Activated CD8-positive, alpha-beta memory T cell treated with anti-CD3 and anti-CD28 coated beads, Interleukin-2, amount 50 U/mL, for 24 hours (primary cell): ENCODE data around the gene TIMM22.
"Not testable (repeated sequence)": the region's sequence is repeated elsewhere in the genome, so short reads cannot be mapped to it uniquely, and the experiment has no call there.

Source experiments
- DNase-seq: peaks from one replicate; pipeline ENCODE4 v3.0.0-alpha.2; 2020; ENCODE audit errors: extremely low read depth

The TIMM22 gene

GRCh38 chr17:996554-997344 is at the start of gene TIMM22:
TSS of gene TIMM22 (plus strand) at chr17:997129. CDS start at chr17:997143, 14 bp downstream.
- DNase-seq: peak; percentile 77

- DNase-seq: no peak
Observed at GRCh38 chr17:948284-948852, 48.6 kb upstream of the TIMM22 start.

DNA sequence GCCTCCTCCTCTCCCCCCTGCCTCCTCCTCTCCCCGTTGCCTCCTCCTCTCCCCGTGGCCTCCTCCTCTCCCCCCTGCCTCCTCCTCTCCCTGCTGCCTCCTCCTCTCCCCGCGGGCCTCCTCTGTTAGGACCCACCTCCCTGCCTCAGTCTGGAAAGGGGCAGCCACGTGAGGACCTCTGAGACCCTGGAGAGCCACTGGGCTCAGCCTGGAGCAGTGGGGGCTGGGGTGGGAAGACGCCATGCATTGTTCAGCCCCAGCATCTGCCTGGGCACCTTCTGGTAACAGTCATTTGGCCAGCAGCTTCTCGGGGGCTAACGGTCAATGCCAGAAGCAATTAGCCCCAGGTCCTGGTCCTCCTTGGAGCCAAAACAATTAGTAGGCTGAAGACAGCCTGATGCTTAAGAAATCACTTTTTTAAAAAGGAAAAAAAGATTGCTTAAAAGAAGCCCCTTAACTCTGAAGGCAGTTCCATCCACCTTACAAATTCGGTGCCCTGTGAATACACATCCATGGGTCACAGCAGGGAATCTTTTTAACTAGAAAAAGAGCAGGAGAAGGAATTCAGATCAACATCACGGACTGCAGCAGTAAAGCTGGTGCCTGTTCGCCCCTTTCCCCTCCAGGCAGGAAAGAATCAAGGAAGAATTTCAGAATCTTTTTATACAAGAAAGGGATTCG is 47.2 kb upstream of the TIMM22 start:
- DNase-seq: no peak

DNA sequence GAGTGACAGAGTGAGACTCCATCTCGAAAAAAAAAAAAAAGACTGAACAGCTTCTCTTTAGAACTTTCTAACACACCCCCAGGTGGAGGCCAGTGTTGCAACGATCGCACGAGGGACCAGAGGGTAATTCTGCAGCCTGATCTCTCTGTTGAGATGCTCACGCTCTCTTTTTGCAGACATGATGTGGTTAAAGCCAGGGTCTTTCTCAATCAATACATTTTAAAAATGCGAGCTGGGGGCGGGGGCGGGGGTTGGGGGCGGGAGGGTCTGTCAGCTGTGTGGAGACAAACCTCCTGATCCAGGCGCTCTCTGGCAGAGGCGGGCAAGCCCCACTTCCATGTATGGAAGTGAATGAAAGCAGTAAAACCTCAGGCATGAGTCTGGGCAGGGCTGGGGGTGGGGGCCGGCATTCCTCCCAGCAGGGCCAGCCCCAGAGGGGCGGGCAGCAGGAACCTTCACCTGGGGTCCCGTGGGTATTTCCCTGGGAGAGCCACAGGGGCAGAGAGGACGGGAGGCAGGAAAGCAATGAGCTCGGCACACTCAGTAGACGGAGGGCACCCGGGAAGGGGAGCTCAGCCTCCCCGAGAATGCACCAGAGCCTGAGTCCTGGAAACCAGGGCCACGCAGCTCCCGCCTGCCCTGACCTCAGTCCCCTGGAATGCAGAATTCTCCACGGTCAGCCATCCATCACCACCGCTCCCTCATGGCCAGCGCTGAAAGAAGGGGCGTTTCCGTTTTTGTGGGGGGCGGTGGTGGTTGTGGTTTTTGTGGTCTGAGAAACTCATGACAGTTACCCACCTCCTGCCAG is 45.4 kb upstream of the TIMM22 start:
- no peak for DNase-seq

DNA sequence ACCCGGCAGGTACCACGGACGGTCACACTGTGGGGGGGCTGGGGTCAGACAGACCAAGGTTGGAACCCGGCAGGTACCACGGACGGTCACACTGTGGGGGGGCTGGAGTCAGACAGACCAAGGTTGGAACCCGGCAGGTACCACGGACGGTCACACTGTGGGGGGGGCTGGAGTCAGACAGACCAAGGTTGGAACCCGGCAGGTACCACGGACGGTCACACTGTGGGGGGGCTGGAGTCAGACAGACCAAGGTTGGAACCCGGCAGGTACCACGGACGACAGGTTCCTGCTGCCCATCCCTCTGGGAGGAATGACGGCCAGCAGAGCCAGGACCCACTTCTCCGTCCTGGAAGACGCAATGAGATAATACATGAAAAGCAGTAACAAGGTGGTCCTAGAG is 44.3 kb upstream of the TIMM22 start:
- not testable (repeated sequence) for DNase-seq

DNA sequence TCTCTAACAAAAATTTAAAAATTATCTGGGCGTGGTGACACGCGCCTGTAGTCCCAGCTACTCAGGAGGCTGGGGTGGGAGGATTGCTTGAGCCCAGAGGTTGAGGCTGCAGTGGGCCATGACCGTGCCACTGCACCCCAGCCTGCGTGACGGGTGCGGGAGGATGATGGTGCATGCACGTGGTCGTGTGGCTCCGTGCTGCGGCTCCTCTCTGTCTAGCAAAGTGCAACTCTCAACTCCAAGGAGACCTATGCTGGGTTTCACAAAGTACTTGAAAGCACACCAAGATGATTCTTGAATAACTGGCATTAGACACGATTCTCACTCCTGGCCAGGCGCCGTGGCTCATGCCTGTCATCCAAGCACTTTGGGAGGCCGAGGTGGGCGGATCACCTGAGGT is 43.2 kb upstream of the TIMM22 start:
- no peak for DNase-seq

- no peak for DNase-seq
Observed at GRCh38 chr17:954431-955164, 42.3 kb upstream of the TIMM22 start.

DNA sequence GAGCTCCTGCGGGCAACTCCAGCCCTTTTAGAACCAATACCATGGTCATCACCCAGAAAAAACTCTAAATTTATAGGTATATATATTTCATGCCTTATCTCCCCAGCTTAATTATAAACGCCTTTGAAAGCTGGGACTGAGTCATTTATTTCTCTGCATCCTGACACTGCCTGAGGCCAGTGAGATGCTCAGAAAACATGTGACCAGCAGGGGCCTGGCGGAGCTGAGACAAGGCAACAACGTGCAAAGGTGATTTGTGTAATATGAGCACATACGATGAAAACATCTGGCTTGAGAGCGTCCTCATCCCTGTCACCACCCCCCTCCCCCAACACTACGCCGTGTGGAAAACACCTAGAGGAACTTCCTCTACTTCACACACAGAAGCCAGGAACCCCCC is 40.0 kb upstream of the TIMM22 start:
- no peak for DNase-seq

GRCh38 chr17:957856-958421 is 39.0 kb upstream of the TIMM22 start:
- no peak for DNase-seq

- no peak for DNase-seq
Observed at GRCh38 chr17:958712-959451, 38.0 kb upstream of the TIMM22 start.

GRCh38 chr17:962166-962565 is 34.8 kb upstream of the TIMM22 start:
- no peak for DNase-seq

GRCh38 chr17:962670-963069 is 34.3 kb upstream of the TIMM22 start:
- no peak for DNase-seq

DNA sequence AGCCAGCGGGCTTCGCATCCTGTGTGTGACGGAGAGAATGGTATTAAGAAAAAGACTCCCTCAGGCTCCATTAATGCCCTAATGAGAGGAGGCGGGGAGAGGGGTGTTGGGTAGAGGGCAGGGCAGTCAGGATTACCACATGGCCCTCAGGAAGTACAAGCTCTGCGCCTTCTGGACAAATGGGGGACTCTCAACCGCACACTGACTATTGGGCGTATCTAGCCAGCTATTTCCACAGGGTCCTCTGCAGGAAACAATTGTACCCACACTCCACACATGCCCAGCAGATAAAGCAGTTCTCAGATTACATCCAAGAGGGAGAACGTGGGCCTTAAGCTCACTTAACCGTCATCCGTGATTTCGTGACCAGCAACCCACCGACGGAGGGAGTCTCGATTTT is 32.1 kb upstream of the TIMM22 start:
- DNase-seq: no peak

DNA sequence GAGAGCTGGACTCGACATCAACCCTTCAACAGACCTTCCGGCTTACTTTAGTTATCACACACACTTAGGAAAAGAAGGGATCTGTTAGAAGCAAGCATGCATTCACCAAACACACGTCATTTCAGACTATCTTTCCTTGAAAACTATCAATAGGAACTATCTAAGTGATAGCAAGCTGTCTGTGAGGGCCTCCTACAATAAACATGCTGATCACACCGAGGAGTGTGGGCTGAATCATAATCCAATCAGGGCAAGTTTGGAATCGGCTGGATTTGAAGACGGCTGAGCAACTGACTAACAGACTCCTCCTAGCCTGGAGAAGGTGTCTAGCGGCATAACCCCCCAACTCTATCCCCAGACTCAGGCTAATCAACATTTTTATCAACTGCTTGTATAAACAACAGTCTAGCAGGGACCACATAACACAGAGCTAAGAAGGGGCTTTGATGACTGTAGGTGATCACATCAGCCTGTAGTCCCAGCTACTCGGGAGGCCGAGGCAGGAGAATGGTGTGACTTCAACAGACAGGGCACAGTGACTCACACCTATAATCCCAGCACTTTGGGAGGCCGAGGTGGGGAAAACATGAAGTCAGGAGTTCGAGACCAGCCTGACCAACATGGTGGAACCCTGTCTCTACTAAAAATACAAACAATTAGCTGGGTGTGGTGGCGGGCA is 31.5 kb upstream of the TIMM22 start:
- DNase-seq: no peak

GRCh38 chr17:967122-967521 is 29.8 kb upstream of the TIMM22 start:
- no peak for DNase-seq

GRCh38 chr17:968812-969730 is 27.9 kb upstream of the TIMM22 start:
- no peak for DNase-seq

DNA sequence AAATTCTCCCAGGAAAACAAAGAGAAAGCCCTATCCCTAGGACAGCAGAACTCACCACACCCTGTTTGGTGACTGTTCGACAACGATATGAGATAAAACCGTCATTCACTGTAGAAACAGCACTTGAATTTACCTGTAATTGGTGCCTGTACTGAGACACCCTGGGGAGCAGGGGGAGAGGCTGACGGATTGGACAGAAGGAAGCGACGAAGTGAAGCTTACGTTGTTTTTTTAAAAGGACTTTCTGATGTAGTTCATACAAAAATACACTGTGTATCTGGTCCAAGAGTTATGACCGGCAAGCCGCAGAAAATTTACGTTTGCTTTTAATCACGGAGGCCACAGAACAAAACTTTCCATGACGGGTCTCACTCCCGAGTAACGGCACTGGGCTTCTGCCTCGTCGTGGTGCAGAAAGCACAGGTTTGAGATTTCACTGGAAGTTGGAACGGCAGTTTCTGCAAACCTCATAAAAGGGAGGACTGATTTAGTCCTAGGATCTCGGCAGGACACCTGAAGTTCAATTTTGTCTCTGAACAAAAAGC is 27.0 kb upstream of the TIMM22 start:
- no peak for DNase-seq

GRCh38 chr17:970364-970763 is 26.6 kb upstream of the TIMM22 start:
- no peak for DNase-seq
